ENCODE results near the gene MGARP. TPM values are rescaled to one million over a fixed set of nuclear protein-coding genes. Genes with fewer than 3 reads are reported as not detected.

MGARP gene
- total RNA-seq, 2 experiments from 2014 or later: 0.26 TPM; not detected in 1

- POLR2A ChIA-PET: interaction anchor here (3.5 kb wide), 1 partner anchor 11 kb away, joined by 24 read pairs; the partner anchor contains the start of genes NAA15 and NDUFC1
- Mint-ChIP-seq H3K36me3 (ENCODE audit: low read depth) (peaks cover 45% of the 10 kb centered on the region), H3K9me3 (ENCODE audit: insufficient read depth) (no peaks in the 10 kb centered on the region), H3K27me3 (ENCODE audit: low read depth) (no peaks in the 10 kb centered on the region), H3K27ac (peak overlapping the region; percentile 29), H3K4me3 (no peak overlapping the region), H3K4me1 (ENCODE audit: low read depth) (peaks cover 62% of the 10 kb centered on the region)
- no peak for DNase-seq
- CTCF ChIA-PET: interaction anchor here (1.2 to 2.8 kb wide), 3 partner anchors 11 to 39 kb away, joined by 3 to 16 read pairs (median 5); partner anchors contain the start of genes NAA15 and NDUFC1
- ATAC-seq: no peak
Measured at GRCh38 chr4:139312552-139313332, 32.7 kb upstream of the MGARP start.

- DNase-seq (no peak), ATAC-seq (no peak)
- peaks cover 62% of the 10 kb centered on the region for H3K4me1 Mint-ChIP-seq (ENCODE audit: low read depth)
- CTCF ChIA-PET: interaction anchor here (1.0 to 2.8 kb wide), 5 partner anchors 10 to 40 kb away, joined by 3 to 16 read pairs (median 4); partner anchors contain the start of genes NAA15 and NDUFC1
- peak overlapping the region; percentile 16 for H3K27ac Mint-ChIP-seq
- H3K27me3 Mint-ChIP-seq (ENCODE audit: low read depth): no peaks in the 10 kb centered on the region
- no peak overlapping the region for H3K4me3 Mint-ChIP-seq
- peaks cover 42% of the 10 kb centered on the region for H3K36me3 Mint-ChIP-seq (ENCODE audit: low read depth)
- POLR2A ChIA-PET: interaction anchor here (3.5 kb wide), 1 partner anchor 10 kb away, joined by 24 read pairs; the partner anchor contains the start of genes NAA15 and NDUFC1
- no peaks in the 10 kb centered on the region for H3K9me3 Mint-ChIP-seq (ENCODE audit: insufficient read depth)
Measured at GRCh38 chr4:139311909-139312308, 31.9 kb upstream of the MGARP start.

- ATAC-seq (no peak), DNase-seq (no peak)
- Mint-ChIP-seq H3K4me3 (no peak overlapping the region), H3K27me3 (ENCODE audit: low read depth) (no peaks in the 10 kb centered on the region), H3K36me3 (ENCODE audit: low read depth) (peaks cover 53% of the 10 kb centered on the region), H3K27ac (no peak overlapping the region), H3K4me1 (ENCODE audit: low read depth) (peaks cover 45% of the 10 kb centered on the region), H3K9me3 (ENCODE audit: insufficient read depth) (no peaks in the 10 kb centered on the region)
- POLR2A ChIA-PET: interaction anchor here (0.7 to 0.8 kb wide), 2 partner anchors 10 to 16 kb away, joined by 3 to 4 read pairs; no protein-coding TSS in a partner anchor
- CTCF ChIA-PET: no interaction called here
Measured at GRCh38 chr4:139304920-139305319, 24.9 kb upstream of the MGARP start.

GRCh38 chr4:139301821-139302611 is 22.0 kb upstream of the MGARP start, which contains the start of gene NDUFC1:
NDUFC1 (minus strand) TSS chr4:139302477; CDS start chr4:139295798, 6,679 bp downstream.
- POLR2A ChIA-PET: interaction anchor here (0.7 to 4.1 kb wide), 18 partner anchors 9 to 255 kb away, joined by 3 to 28 read pairs (median 4); partner anchors contain the start of genes ELF2, RAB33B and SETD7
- Mint-ChIP-seq H3K9me3 (ENCODE audit: insufficient read depth) (no peaks in the 10 kb centered on the region), H3K27ac (peak within 1 kb of the TSS; percentile 100), H3K27me3 (ENCODE audit: low read depth) (no peaks in the 10 kb centered on the region), H3K4me1 (ENCODE audit: low read depth) (peaks cover 55% of the 10 kb centered on the region), H3K36me3 (ENCODE audit: low read depth) (peaks cover 43% of the 10 kb centered on the region), H3K4me3 (peak within 1 kb of the TSS; percentile 99)
- DNase-seq (peak; percentile 73), ATAC-seq (peak; percentile 54)
- CTCF ChIA-PET: interaction anchor here (1.0 to 3.3 kb wide), 7 partner anchors 10 to 273 kb away, joined by 3 to 16 read pairs (median 10); no protein-coding TSS in a partner anchor

- DNase-seq (peak; percentile 98), ATAC-seq (peak; percentile 94)
- CTCF ChIA-PET: interaction anchor here (0.9 to 3.3 kb wide), 8 partner anchors 9 to 272 kb away, joined by 3 to 16 read pairs (median 7); no protein-coding TSS in a partner anchor
- POLR2A ChIA-PET: interaction anchor here (0.6 to 4.1 kb wide), 18 partner anchors 8 to 352 kb away, joined by 3 to 28 read pairs (median 4); partner anchors contain the start of genes ELF2, RAB33B and SETD7
- Mint-ChIP-seq H3K4me1 (ENCODE audit: low read depth) (peaks cover 58% of the 10 kb centered on the region), H3K4me3 (peak within 1 kb of the TSS; percentile 99), H3K9me3 (ENCODE audit: insufficient read depth) (no peaks in the 10 kb centered on the region), H3K27ac (peak within 1 kb of the TSS; percentile 100), H3K36me3 (ENCODE audit: low read depth) (peaks cover 36% of the 10 kb centered on the region), H3K27me3 (ENCODE audit: low read depth) (no peaks in the 10 kb centered on the region)
Measured at GRCh38 chr4:139301113-139301820, 21.2 kb upstream of the MGARP start, which contains the start of gene NAA15. NAA15 (plus strand) TSS chr4:139301505; CDS start chr4:139301778, 273 bp downstream.

GRCh38 chr4:139300431-139301112 is 20.5 kb upstream of the MGARP start:
- peak; percentile 40 for DNase-seq
- peak; percentile 10 for ATAC-seq
- ChIA-PET CTCF (interaction anchor here (0.8 to 3.3 kb wide), 12 partner anchors 8 to 272 kb away, joined by 3 to 16 read pairs (median 4); no protein-coding TSS in a partner anchor), POLR2A (interaction anchor here (0.6 to 4.1 kb wide), 20 partner anchors 8 to 353 kb away, joined by 3 to 28 read pairs (median 4); partner anchors contain the start of genes ELF2, RAB33B and SETD7)
- peak overlapping the region; percentile 99 for H3K4me3 Mint-ChIP-seq
- H3K4me1 Mint-ChIP-seq (ENCODE audit: low read depth): peaks cover 63% of the 10 kb centered on the region
- peaks cover 31% of the 10 kb centered on the region for H3K36me3 Mint-ChIP-seq (ENCODE audit: low read depth)
- no peaks in the 10 kb centered on the region for H3K9me3 Mint-ChIP-seq (ENCODE audit: insufficient read depth)
- H3K27ac Mint-ChIP-seq: peak overlapping the region; percentile 100
- H3K27me3 Mint-ChIP-seq (ENCODE audit: low read depth): no peaks in the 10 kb centered on the region

- H3K4me3 Mint-ChIP-seq: peak overlapping the region; percentile 99
- POLR2A ChIA-PET: interaction anchor here (0.9 to 4.1 kb wide), 2 partner anchors 119 to 216 kb away, joined by 3 to 24 read pairs; no protein-coding TSS in a partner anchor
Measured at GRCh38 chr4:139299536-139299935, 19.5 kb upstream of the MGARP start.

GRCh38 chr4:139297001-139297410 is 17.0 kb upstream of the MGARP start:
- no peak for DNase-seq
- H3K27me3 Mint-ChIP-seq (ENCODE audit: low read depth): no peaks in the 10 kb centered on the region
- H3K9me3 Mint-ChIP-seq (ENCODE audit: insufficient read depth): no peaks in the 10 kb centered on the region
- no peak for ATAC-seq
- H3K4me1 Mint-ChIP-seq (ENCODE audit: low read depth): peaks cover 43% of the 10 kb centered on the region
- POLR2A ChIA-PET: interaction anchor here (0.6 to 3.1 kb wide), 4 partner anchors 25 to 213 kb away, joined by 3 to 13 read pairs (median 6); no protein-coding TSS in a partner anchor
- no peak overlapping the region for H3K27ac Mint-ChIP-seq
- CTCF ChIA-PET: interaction anchor here (0.7 to 3.8 kb wide), 10 partner anchors 30 to 266 kb away, joined by 3 to 36 read pairs (median 10); no protein-coding TSS in a partner anchor
- H3K36me3 Mint-ChIP-seq (ENCODE audit: low read depth): peaks cover 27% of the 10 kb centered on the region
- no peak overlapping the region for H3K4me3 Mint-ChIP-seq

More at GRCh38 chr4:139299536-139299935, 19.5 kb upstream of the MGARP start:
- ATAC-seq (no peak), DNase-seq (no peak)
- Mint-ChIP-seq H3K4me1 (ENCODE audit: low read depth) (peaks cover 54% of the 10 kb centered on the region), H3K9me3 (ENCODE audit: insufficient read depth) (no peaks in the 10 kb centered on the region), H3K36me3 (ENCODE audit: low read depth) (peaks cover 28% of the 10 kb centered on the region), H3K27ac (no peak overlapping the region), H3K27me3 (ENCODE audit: low read depth) (no peaks in the 10 kb centered on the region)
- CTCF ChIA-PET: interaction anchor here (0.8 to 2.9 kb wide), 7 partner anchors 33 to 269 kb away, joined by 3 to 16 read pairs (median 6); no protein-coding TSS in a partner anchor

GRCh38 chr4:139295942-139296299 is 15.9 kb upstream of the MGARP start:
- H3K27me3 Mint-ChIP-seq (ENCODE audit: low read depth): no peaks in the 10 kb centered on the region
- H3K9me3 Mint-ChIP-seq (ENCODE audit: insufficient read depth): no peaks in the 10 kb centered on the region
- ATAC-seq (peak; percentile 2), DNase-seq (no peak)
- H3K4me3 Mint-ChIP-seq: peak overlapping the region; percentile 94
- H3K27ac Mint-ChIP-seq: peak overlapping the region; percentile 96
- POLR2A ChIA-PET: interaction anchor here (0.6 to 3.1 kb wide), 7 partner anchors 14 to 266 kb away, joined by 3 to 13 read pairs (median 6); no protein-coding TSS in a partner anchor
- peaks cover 26% of the 10 kb centered on the region for H3K36me3 Mint-ChIP-seq (ENCODE audit: low read depth)
- peaks cover 43% of the 10 kb centered on the region for H3K4me1 Mint-ChIP-seq (ENCODE audit: low read depth)
- CTCF ChIA-PET: interaction anchor here (0.7 to 3.8 kb wide), 47 partner anchors 10 to 279 kb away, joined by 3 to 36 read pairs (median 4); no protein-coding TSS in a partner anchor

Data from activated CD8-positive, alpha-beta T cell treated with anti-CD3 and anti-CD28 coated beads, Interleukin-2, amount 10 ng/mL, durations not matched to agents 7 days and 5 days (primary cell).